Measurements from ENCODE around the gene EEF1B2.

- no peak for TF ChIP-seq POLR2AphosphoS5 (IDR thresholded peaks at IDR 0.05; ENCODE audit: low read depth, low read length)
- TF ChIP-seq TAF1 (IDR thresholded peaks at IDR 0.05; ENCODE audit: borderline replicate concordance, insufficient read depth, low read length): no peak
- TF ChIP-seq FOXP2 (optimal IDR thresholded peaks at IDR 0.05; ENCODE audit: borderline replicate concordance, extremely low read depth, extremely low read length, insufficient read depth): no peak
- TF ChIP-seq REST (IDR thresholded peaks at IDR 0.05; ENCODE audit: insufficient read depth in 1 of 2, low read depth in 2 of 2, low read length in 2 of 2): no peak
Observed at GRCh38 chr2:206204710-206205109, 45.0 kb downstream of the EEF1B2 start.
